Mesendoderm (in vitro differentiated cells): ENCODE results near the gene ANKS1B.

Experiments used
- DNase-seq: peaks from one replicate; pipeline ENCODE4 v3.0.0; 2013
- H2AK5ac ChIP-seq: 2 replicates; pipeline ENCODE4 v1.6.1; 2013; ENCODE audit warnings: low read length, inconsistent platforms
- H2BK120ac ChIP-seq: 2 replicates; pipeline ENCODE4 v1.6.1; 2013; ENCODE audit warnings: low read depth, mild to moderate bottlenecking, low read length, moderate library complexity, mixed read lengths
- H2BK15ac ChIP-seq: replicated peaks from 2 replicates; pipeline ENCODE4 v1.6.1; 2013; ENCODE audit warnings: low read depth, mild to moderate bottlenecking, moderate library complexity
- H2BK5ac ChIP-seq: 2 replicates; pipeline ENCODE4 v1.6.1; 2013; ENCODE audit warnings: low read length, inconsistent platforms
- H3K18ac ChIP-seq: 2 replicates; pipeline ENCODE4 v1.6.1; 2013; ENCODE audit warnings: mild to moderate bottlenecking, low read length, mixed read lengths
- H3K23ac ChIP-seq: one replicate; pipeline ENCODE4 v1.6.1; 2013; ENCODE audit warnings: low read length
- H3K27ac ChIP-seq: 2 replicates; pipeline ENCODE4 v1.5.1; 2013; ENCODE audit warnings: low read depth, mild to moderate bottlenecking, inconsistent platforms, low read length, moderate library complexity
- H3K27me3 ChIP-seq: 2 replicates; pipeline ENCODE4 v1.6.1; 2013; ENCODE audit warnings: low read length, control low read depth, mild to moderate bottlenecking, inconsistent platforms; ENCODE audit not compliant: insufficient read depth, poor library complexity
- H3K36me3 ChIP-seq: 2 replicates; pipeline ENCODE4 v1.6.1; 2013; ENCODE audit warnings: low read length, inconsistent platforms; ENCODE audit not compliant: control insufficient read depth, insufficient read depth
- H3K4ac ChIP-seq: one replicate; pipeline ENCODE4 v1.6.1; 2013; ENCODE audit warnings: low read depth, mild to moderate bottlenecking, low read length, moderate library complexity
- H3K4me1 ChIP-seq: 2 replicates; pipeline ENCODE4 v1.6.1; 2013; ENCODE audit warnings: low read depth, low read length, inconsistent platforms; ENCODE audit not compliant: control insufficient read depth
- H3K4me2 ChIP-seq: 2 replicates; pipeline ENCODE4 v1.6.1; 2013; ENCODE audit warnings: low read length
- H3K4me3 ChIP-seq: 2 replicates; pipeline ENCODE4 v1.5.1; 2013; ENCODE audit warnings: mild to moderate bottlenecking, low read length
- H3K56ac ChIP-seq: one replicate; pipeline ENCODE4 v1.6.1; 2013; ENCODE audit warnings: low read length
- H3K79me1 ChIP-seq: 2 replicates; pipeline ENCODE4 v1.6.1; 2013; ENCODE audit warnings: low read length, inconsistent platforms
- H3K79me2 ChIP-seq: 2 replicates; pipeline ENCODE4 v1.6.1; 2013; ENCODE audit warnings: mild to moderate bottlenecking, low read length; ENCODE audit not compliant: control insufficient read depth, insufficient read depth
- H3K9ac ChIP-seq: 2 replicates; pipeline ENCODE4 v1.6.1; 2013; ENCODE audit warnings: low read length, inconsistent platforms
- H4K5ac ChIP-seq: one replicate; pipeline ENCODE4 v1.6.1; 2013; ENCODE audit warnings: low read length
- H4K8ac ChIP-seq: one replicate; pipeline ENCODE4 v1.6.1; 2013; ENCODE audit warnings: low read depth, mild to moderate bottlenecking, control low read depth, low read length, moderate library complexity
- WGBS: extraction: QIAGEN DNeasy Blood & Tissue Kit; methylation state at CpG from one replicate; pipeline ENCODE4 v1.1.7; 2013; ENCODE audit warnings: low lambda C conversion rate, missing lambda C conversion rate; ENCODE audit not compliant: insufficient coverage; ENCODE audit errors: extremely low coverage; 5-methylcytosine and 5-hydroxymethylcytosine counted together

Gene ANKS1B

GRCh38 chr12:99063182-99063581 is 921.6 kb downstream of the ANKS1B start:
- WGBS, result no CpG with 5 or more reads among the region's 4 CpGs
- no peak for DNase-seq

GRCh38 chr12:99059824-99060511 is 924.8 kb downstream of the ANKS1B start:
- no peaks in the 10 kb centered on the region for H3K79me2 ChIP-seq
- H4K8ac ChIP-seq, result no peak overlapping the region
- H3K9ac ChIP-seq, result no peak overlapping the region
- no peak overlapping the region for H3K27ac ChIP-seq
- no CpG with 5 or more reads among the region's 9 CpGs for WGBS
- no peak overlapping the region for H3K4ac ChIP-seq
- H3K36me3 ChIP-seq, result no peaks in the 10 kb centered on the region
- no peak overlapping the region for H2BK15ac ChIP-seq
- H3K4me1 ChIP-seq, result no peaks in the 10 kb centered on the region
- no peaks in the 10 kb centered on the region for H3K27me3 ChIP-seq
- H3K79me1 ChIP-seq, result no peaks in the 10 kb centered on the region
- no peak overlapping the region for H3K4me3 ChIP-seq
- no peak overlapping the region for H3K18ac ChIP-seq
- H4K5ac ChIP-seq, result no peak overlapping the region
- peak; percentile 53 for DNase-seq
- H3K4me2 ChIP-seq, result no peak overlapping the region
- H3K56ac ChIP-seq, result no peak overlapping the region
- no peak overlapping the region for H3K23ac ChIP-seq
- H2BK120ac ChIP-seq, result no peak overlapping the region
- no peak overlapping the region for H2AK5ac ChIP-seq
- H2BK5ac ChIP-seq, result no peak overlapping the region

More at GRCh38 chr12:99063182-99063581, 921.6 kb downstream of the ANKS1B start:
- no peaks in the 10 kb centered on the region for H3K27me3 ChIP-seq
- no peaks in the 10 kb centered on the region for H3K4me1 ChIP-seq
- H3K79me1 ChIP-seq, result no peaks in the 10 kb centered on the region
- no peak overlapping the region for H3K4me3 ChIP-seq
- no peak overlapping the region for H3K4ac ChIP-seq
- no peak overlapping the region for H3K18ac ChIP-seq
- H4K8ac ChIP-seq, result no peak overlapping the region
- H2BK5ac ChIP-seq, result no peak overlapping the region
- no peak overlapping the region for H3K23ac ChIP-seq
- no peak overlapping the region for H3K56ac ChIP-seq
- H4K5ac ChIP-seq, result no peak overlapping the region
- no peak overlapping the region for H3K27ac ChIP-seq
- no peak overlapping the region for H3K4me2 ChIP-seq
- H2BK120ac ChIP-seq, result no peak overlapping the region
- no peaks in the 10 kb centered on the region for H3K36me3 ChIP-seq
- no peak overlapping the region for H3K9ac ChIP-seq
- no peaks in the 10 kb centered on the region for H3K79me2 ChIP-seq
- H2BK15ac ChIP-seq, result no peak overlapping the region
- H2AK5ac ChIP-seq, result no peak overlapping the region

- H3K23ac ChIP-seq, result no peak overlapping the region
- no peak overlapping the region for H2BK120ac ChIP-seq
- DNase-seq, result no peak
- no CpG with 5 or more reads among the region's 5 CpGs for WGBS
- no peaks in the 10 kb centered on the region for H3K79me2 ChIP-seq
- H3K9ac ChIP-seq, result no peak overlapping the region
- H3K4ac ChIP-seq, result no peak overlapping the region
- no peaks in the 10 kb centered on the region for H3K27me3 ChIP-seq
- H3K36me3 ChIP-seq, result no peaks in the 10 kb centered on the region
- no peak overlapping the region for H3K56ac ChIP-seq
- H4K5ac ChIP-seq, result no peak overlapping the region
- no peak overlapping the region for H4K8ac ChIP-seq
- no peak overlapping the region for H3K18ac ChIP-seq
- no peak overlapping the region for H2BK5ac ChIP-seq
- no peak overlapping the region for H3K4me3 ChIP-seq
- no peaks in the 10 kb centered on the region for H3K79me1 ChIP-seq
- no peak overlapping the region for H3K27ac ChIP-seq
- H3K4me2 ChIP-seq, result no peak overlapping the region
- H2AK5ac ChIP-seq, result no peak overlapping the region
- H3K4me1 ChIP-seq, result no peaks in the 10 kb centered on the region
- H2BK15ac ChIP-seq, result no peak overlapping the region
Observed at GRCh38 chr12:99057670-99058069, 927.1 kb downstream of the ANKS1B start.

GRCh38 chr12:99056186-99056585 is 928.5 kb downstream of the ANKS1B start:
- Histone ChIP-seq H3K4me3 (no peak overlapping the region), H2BK120ac (no peak overlapping the region), H4K5ac (no peak overlapping the region), H3K9ac (no peak overlapping the region), H3K27me3 (no peaks in the 10 kb centered on the region), H3K4me2 (no peak overlapping the region), H3K79me1 (no peaks in the 10 kb centered on the region), H3K4me1 (no peaks in the 10 kb centered on the region), H3K4ac (no peak overlapping the region), H3K27ac (no peak overlapping the region), H2AK5ac (no peak overlapping the region), H3K79me2 (no peaks in the 10 kb centered on the region), H3K56ac (no peak overlapping the region), H3K18ac (no peak overlapping the region), H2BK15ac (no peak overlapping the region), H3K23ac (no peak overlapping the region), H2BK5ac (no peak overlapping the region), H3K36me3 (no peaks in the 10 kb centered on the region), H4K8ac (no peak overlapping the region)
- DNase-seq, result no peak
- WGBS, result no CpG with 5 or more reads among the region's 1 CpG

GRCh38 chr12:99055299-99055698 is 929.4 kb downstream of the ANKS1B start:
- Histone ChIP-seq H2AK5ac (no peak overlapping the region), H3K9ac (no peak overlapping the region), H3K36me3 (no peaks in the 10 kb centered on the region), H3K23ac (no peak overlapping the region), H4K8ac (no peak overlapping the region), H2BK15ac (no peak overlapping the region), H3K4me3 (no peak overlapping the region), H2BK5ac (no peak overlapping the region), H3K27me3 (no peaks in the 10 kb centered on the region), H3K18ac (no peak overlapping the region), H3K4me1 (no peaks in the 10 kb centered on the region), H3K79me2 (no peaks in the 10 kb centered on the region), H3K56ac (no peak overlapping the region), H3K27ac (no peak overlapping the region), H3K4ac (no peak overlapping the region), H4K5ac (no peak overlapping the region), H3K4me2 (no peak overlapping the region), H2BK120ac (no peak overlapping the region), H3K79me1 (no peaks in the 10 kb centered on the region)
- DNase-seq, result no peak
- no CpG with 5 or more reads among the region's 3 CpGs for WGBS

GRCh38 chr12:99054601-99055128 is 930.1 kb downstream of the ANKS1B start:
- no peak overlapping the region for H3K27ac ChIP-seq
- DNase-seq, result no peak
- H3K18ac ChIP-seq, result no peak overlapping the region
- no peak overlapping the region for H4K8ac ChIP-seq
- no peaks in the 10 kb centered on the region for H3K4me1 ChIP-seq
- no peak overlapping the region for H3K9ac ChIP-seq
- no peak overlapping the region for H2BK120ac ChIP-seq
- no peaks in the 10 kb centered on the region for H3K79me1 ChIP-seq
- no peaks in the 10 kb centered on the region for H3K36me3 ChIP-seq
- no peak overlapping the region for H2BK15ac ChIP-seq
- no peak overlapping the region for H2BK5ac ChIP-seq
- H4K5ac ChIP-seq, result no peak overlapping the region
- no peak overlapping the region for H3K23ac ChIP-seq
- no peaks in the 10 kb centered on the region for H3K79me2 ChIP-seq
- no peaks in the 10 kb centered on the region for H3K27me3 ChIP-seq
- H3K4me3 ChIP-seq, result no peak overlapping the region
- no peak overlapping the region for H3K4me2 ChIP-seq
- H2AK5ac ChIP-seq, result no peak overlapping the region
- WGBS, result no CpG with 5 or more reads among the region's 1 CpG
- no peak overlapping the region for H3K4ac ChIP-seq
- no peak overlapping the region for H3K56ac ChIP-seq
